Measurements from ENCODE around the gene SNX19.

DNA sequence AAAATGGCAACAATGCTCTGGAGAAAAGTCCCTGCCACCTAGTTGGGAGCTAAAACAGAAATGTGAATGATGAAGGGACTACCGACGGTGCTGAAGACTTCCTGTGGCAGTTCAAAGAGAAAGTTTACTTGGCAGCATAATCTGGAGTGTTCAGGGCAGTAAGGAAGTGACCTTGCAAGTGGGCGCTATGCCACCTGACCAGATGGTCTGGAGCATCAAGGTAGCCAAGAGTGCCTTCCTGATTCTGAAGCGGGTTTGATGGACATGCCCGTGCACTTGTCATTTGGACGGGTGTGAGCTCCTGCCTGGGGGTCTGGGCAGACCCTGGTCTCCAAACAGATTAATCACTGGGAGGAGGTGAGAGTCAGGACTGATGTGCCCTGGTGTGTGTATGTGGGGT is 1.8 kb upstream of the SNX19 start:
- TF ChIP-seq GABPA (IDR thresholded peaks at IDR 0.05; ENCODE audit: low read depth) = no peak
- no peak for TF ChIP-seq FOXJ3 (CRISPR knock-in tag; IDR thresholded peaks at IDR 0.05)
- no peak for TF ChIP-seq YY1 (IDR thresholded peaks at IDR 0.05; ENCODE audit: low read depth)
- no peak for TF ChIP-seq SMC3 (IDR thresholded peaks at IDR 0.05; ENCODE audit: low read depth, low read length)
- no peak for TF ChIP-seq POLR2AphosphoS5 (IDR thresholded peaks at IDR 0.05; ENCODE audit: low read depth, low read length)
- TF ChIP-seq EZH2phosphoT487 (IDR thresholded peaks at IDR 0.05; ENCODE audit: borderline replicate concordance, low read depth) = no peak
- TF ChIP-seq, protein P1, sequence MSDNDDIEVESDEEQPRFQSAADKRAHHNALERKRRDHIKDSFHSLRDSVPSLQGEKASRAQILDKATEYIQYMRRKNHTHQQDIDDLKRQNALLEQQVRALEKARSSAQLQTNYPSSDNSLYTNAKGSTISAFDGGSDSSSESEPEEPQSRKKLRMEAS (IDR thresholded peaks at IDR 0.05; ENCODE audit: low read depth) = no peak
- TF ChIP-seq, protein P2, sequence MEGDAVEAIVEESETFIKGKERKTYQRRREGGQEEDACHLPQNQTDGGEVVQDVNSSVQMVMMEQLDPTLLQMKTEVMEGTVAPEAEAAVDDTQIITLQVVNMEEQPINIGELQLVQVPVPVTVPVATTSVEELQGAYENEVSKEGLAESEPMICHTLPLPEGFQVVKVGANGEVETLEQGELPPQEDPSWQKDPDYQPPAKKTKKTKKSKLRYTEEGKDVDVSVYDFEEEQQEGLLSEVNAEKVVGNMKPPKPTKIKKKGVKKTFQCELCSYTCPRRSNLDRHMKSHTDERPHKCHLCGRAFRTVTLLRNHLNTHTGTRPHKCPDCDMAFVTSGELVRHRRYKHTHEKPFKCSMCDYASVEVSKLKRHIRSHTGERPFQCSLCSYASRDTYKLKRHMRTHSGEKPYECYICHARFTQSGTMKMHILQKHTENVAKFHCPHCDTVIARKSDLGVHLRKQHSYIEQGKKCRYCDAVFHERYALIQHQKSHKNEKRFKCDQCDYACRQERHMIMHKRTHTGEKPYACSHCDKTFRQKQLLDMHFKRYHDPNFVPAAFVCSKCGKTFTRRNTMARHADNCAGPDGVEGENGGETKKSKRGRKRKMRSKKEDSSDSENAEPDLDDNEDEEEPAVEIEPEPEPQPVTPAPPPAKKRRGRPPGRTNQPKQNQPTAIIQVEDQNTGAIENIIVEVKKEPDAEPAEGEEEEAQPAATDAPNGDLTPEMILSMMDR (IDR thresholded peaks at IDR 0.05) = no peak
- TF ChIP-seq RAD21 (IDR thresholded peaks at IDR 0.05; ENCODE audit: low read length) = no peak
- TF ChIP-seq, protein P3, sequence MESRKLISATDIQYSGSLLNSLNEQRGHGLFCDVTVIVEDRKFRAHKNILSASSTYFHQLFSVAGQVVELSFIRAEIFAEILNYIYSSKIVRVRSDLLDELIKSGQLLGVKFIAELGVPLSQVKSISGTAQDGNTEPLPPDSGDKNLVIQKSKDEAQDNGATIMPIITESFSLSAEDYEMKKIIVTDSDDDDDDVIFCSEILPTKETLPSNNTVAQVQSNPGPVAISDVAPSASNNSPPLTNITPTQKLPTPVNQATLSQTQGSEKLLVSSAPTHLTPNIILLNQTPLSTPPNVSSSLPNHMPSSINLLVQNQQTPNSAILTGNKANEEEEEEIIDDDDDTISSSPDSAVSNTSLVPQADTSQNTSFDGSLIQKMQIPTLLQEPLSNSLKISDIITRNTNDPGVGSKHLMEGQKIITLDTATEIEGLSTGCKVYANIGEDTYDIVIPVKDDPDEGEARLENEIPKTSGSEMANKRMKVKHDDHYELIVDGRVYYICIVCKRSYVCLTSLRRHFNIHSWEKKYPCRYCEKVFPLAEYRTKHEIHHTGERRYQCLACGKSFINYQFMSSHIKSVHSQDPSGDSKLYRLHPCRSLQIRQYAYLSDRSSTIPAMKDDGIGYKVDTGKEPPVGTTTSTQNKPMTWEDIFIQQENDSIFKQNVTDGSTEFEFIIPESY (IDR thresholded peaks at IDR 0.05; ENCODE audit: borderline replicate concordance, low read depth) = no peak
- no peak for TF ChIP-seq EP300 (IDR thresholded peaks at IDR 0.05; ENCODE audit: borderline replicate concordance in 1 of 2, low read depth in 1 of 2, low read length in 1 of 2)
- TF ChIP-seq, protein P4, sequence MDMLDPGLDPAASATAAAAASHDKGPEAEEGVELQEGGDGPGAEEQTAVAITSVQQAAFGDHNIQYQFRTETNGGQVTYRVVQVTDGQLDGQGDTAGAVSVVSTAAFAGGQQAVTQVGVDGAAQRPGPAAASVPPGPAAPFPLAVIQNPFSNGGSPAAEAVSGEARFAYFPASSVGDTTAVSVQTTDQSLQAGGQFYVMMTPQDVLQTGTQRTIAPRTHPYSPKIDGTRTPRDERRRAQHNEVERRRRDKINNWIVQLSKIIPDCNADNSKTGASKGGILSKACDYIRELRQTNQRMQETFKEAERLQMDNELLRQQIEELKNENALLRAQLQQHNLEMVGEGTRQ (IDR thresholded peaks at IDR 0.05; ENCODE audit: borderline replicate concordance, low read depth, low read length) = no peak

Measured in SK-N-SH (cell line).